ENCODE results near the gene ERP27.

Gene ERP27

DNA sequence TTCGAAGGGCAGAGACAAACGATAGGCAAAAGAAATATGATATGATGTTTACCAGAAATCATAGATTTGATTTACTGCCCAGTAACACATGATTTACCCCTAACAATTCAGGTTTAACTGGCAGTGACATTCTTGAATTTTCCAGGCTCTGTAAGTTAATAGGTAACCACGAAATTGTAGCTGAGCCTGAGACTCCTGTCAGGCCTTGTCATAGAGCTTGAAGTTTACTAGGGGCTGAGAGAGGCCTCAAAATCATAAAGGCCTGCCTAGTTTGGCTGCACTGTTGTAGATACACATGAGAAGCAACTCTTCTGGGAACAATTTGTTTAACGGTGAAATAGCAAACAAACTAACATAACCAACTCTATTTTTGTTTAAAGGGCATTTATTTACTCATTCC, 3.3 kb downstream of the ERP27 start:
- DNase-seq = no peak

DNA sequence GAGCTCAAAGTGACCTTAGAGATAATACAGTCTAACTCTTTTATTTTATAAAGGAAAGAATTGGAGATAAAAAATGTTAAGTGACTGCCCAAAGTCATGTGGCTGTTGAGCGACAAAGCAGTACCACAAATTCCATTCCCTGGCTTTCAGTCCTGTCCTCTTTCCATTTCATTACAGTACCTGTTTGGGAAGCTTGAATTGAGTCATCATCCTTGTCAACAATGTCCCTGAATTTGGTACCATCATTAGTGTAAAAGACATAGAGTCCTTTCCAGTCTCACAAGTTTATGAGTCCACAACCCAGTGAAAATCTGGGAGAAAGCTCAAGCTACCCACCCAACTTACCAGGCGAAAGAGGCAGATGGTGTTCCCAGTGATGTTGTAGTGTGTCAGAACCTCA, 3.8 kb downstream of the ERP27 start:
- no peak for DNase-seq

DNA sequence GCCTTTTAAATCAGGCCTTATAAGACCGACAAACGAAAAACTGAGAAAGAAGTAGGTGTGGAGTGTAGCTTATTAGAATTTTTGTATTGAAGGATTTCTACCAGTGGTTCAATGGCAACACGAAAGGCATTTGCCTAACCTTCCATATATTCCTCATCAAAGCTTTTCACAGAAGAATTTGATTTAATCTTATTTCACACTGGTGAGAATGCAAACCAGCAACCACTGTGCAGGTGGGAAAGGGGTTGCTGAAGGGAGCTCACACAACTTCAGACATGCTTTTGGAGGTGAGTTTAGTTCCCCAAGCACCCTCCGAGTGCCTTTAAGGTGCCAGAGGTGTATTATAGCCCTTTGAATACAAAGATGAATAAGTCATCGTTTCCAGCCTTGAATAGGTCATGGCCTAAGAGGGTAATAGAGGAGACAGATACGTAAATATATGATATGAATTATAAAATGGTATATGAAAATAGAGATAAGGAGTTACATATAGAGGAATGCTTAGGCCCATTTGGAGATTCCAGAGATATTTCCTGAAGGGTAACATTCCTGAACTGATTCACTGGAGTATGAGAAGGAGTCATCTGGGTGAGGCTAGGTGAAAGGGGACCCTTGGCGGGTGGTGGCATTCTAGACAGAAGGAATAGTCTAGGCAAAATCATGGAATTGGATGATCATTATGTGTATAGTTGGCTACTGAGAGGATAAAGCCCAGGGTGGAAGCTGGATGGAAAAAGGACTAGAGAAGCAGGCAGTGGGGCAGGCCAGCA, 6.4 kb downstream of the ERP27 start:
- no peak for DNase-seq

DNA sequence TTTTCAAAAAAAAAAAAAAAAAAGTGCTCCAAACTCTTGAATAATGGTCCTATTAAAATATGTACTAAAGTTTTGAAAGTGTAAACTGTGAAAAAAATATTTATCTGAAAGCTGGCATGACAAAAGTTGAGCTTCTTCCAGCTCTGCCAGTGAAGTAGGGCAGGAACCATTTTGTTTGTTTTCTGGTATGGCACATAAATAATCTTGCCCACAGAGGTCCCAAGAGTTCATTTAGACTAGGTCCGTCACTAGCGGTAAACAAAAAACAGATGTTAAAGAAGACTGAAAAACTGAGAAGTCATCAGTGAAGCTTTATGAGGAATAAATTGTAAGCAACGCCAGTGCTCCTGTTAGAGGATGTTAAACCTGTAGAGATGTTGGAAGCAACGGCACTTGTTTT, 7.0 kb downstream of the ERP27 start:
- no peak for DNase-seq

DNA sequence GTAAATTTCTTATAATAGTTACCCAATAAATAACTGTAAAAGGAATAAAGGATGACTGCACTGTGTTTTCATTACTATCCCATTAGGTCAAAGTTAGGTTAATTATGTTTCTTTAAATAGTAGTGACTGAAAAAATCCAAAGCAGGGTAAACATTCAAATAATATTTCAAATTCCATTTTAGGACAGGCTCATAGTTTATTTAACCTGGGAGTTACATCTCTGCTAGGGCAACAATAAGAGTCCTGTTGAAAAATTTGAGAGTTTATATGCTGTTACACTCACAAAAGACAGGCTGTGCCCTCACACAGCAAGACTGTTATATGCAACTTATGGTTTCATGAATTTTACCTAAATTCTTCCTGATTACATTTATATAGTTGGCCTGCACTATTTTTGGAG, 8.0 kb downstream of the ERP27 start:
- no peak for DNase-seq

DNA sequence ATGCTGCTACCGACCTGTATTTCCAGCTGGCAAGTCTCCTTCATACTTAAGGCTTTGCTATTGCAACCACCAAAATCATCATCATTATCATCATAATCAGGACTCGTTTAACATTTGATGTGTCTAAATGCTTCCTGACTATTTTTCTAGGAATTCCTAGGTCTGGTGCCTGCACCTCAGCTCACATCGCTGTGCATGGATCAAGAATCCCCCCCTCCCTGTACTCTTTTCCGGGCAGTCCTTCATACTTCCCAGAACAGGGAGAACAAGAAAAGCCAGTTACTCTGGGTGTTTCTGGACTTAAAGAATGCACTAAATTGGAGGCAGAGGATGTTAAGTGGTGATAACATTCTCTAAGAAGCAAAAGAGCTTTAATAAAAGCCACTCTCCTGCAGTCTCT, 9.4 kb downstream of the ERP27 start:
- DNase-seq = no peak

DNA sequence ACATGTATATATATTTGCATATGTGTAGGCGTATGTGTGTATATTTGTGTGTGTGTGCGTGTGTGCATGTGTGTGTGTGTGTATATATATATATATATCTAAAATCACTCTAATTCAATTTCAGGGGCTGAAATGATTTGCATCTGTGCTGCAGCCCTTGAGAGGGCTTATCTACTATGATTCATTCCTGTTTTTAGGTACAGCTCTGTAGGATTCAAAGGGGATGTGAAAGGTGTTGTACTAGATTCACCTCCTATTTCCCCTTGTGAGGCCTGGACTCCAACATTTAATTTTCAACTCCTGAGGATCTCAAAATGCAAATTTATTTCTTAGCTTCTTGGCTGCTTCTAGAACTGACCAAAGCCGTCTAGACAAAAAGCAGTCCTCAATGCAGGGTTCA, 11.1 kb downstream of the ERP27 start:
- no peak for DNase-seq

DNA sequence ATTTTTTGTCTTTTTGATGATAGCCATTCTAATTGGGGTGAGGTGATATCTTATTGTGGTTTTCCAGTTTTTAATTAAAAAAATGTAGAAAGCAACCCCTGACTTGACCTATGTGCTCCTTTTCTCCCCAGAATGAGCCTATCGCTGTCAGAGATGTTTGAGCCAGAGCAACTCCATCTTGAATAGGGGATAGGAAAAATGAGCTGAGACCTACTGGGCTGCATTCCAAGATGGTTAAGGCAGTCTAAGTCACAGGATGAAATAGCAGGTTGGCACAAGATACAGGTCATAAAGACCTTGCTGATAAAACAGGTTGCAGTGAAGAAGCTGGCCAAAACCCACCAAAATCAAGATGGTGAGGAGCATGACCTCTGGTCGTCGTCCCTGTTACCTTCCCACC, 13.8 kb downstream of the ERP27 start:
- DNase-seq = no peak

DNA sequence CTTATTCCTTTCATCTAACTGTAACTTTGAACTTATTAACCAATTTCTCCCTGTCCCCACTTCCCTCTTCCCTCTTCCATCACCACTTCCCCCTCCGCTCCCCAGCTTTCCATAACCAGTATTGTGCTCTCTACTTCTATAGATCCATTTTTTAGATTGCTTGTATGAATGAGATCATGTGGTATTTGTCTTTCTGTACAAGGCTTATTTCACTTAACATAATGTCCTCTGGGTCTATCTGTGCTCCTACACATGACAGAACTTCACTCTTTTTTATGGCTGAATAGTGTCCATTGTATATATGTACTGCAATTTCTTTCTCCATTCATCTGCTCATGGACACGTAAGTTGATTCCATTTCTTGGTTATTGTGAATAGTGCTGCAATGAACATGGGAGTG, 14.4 kb downstream of the ERP27 start:
- DNase-seq = no peak

DNA sequence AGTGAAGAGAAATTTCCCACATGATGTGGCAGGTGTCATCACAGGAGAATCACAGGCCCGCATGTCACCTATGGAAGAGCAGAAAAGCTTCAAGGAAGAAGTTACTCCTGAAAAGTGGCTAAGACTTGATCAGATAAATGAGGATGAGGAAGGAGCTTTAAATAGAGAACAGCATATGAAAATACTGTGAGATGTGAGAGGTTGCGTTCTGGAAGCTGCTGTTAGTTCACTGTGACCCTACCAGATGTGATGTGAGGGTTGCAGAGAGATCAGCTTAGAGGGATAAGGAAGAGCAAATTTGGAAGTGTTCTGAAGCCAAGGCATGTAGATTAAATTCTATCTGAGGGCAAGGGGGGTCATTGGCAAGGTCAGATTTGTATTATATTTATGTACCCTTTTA, 17.1 kb downstream of the ERP27 start:
- no peak for DNase-seq

DNA sequence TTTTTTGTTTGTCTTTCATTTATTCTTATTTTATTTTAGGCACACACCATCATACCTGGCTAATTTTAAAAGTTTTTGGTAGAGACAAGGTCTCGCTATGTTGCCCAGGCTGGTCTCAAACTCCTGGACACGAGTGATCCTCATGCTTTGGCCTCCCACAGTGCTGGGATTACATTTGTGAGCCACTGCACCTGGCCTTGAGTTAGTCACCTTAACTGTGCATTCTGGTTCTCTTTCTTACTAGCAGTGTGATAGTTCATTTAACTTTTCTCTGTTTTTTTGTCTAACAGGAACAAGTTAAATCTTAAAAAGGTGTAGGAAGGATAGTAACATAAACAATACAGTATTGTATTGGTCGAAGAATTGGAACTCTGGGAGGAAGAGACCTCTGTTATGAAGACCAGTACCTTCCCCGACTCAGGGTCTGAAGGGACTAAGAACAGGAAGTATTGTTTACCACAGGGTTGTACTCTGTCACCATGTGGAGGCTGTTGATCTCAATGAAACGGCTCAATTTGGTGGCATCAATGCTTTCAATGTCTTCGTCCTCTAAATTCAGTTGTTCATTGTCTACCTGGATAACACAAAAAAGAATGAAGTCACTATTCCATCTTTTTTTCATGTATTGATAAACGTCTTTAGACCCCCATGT, 17.7 kb downstream of the ERP27 start:
- no peak for DNase-seq

DNA sequence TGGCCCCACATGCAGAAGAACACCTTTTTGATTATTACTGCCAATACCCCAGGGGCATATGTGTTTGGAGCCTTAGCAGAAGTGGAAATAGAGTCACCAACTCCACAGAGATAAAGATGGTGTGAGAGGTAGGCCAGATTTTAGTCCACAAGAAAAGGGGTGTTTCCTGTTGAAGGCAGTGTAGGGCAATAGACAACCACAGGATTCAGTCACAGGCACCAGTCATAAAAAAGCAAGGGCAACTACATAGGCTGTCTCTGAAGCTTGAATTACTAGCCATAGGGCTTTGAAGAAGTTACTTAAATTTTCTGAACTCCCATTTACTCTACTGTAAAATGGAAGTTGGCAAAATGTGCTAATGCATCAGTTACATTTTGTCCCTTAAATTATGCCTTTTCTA, 18.9 kb downstream of the ERP27 start:
- DNase-seq = no peak

DNA sequence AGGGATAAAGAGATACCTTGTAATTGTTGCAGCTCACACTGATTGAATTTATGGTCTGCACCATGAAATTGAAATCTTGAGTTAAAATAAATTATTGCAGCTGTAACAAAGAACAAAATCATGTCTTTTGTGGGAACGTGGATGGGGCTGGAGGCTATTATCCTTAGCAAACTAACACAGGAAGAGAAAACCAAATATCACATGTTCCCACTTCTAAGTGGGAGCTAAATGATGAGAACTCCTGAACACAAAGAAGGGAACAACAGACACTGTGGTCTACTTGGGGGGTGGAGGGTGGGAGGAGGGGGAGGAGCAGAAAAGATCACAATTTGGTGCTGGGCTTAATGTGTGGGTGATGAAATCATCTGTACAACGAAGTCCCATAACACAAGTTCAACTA, 22.6 kb downstream of the ERP27 start:
- no peak for DNase-seq

DNA sequence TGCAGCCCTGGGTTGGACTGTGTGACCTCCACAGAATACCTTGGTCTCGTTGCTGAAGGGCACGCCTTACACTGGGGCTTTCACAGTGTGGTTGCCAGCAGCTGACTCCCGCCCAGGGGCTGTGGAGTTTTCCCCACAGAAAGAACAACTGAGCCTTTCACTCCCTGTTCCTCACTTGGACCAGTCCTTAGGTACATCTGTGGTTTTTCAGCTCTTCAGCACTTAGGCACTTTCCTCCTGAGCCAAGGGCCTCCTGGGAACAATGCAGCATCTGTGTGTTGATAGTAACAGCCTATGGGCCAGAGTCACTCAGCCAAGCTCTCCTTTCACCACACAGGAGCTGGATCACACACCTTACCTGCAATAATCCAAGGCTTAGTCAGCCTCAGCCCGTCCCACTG, 25.0 kb downstream of the ERP27 start:
- DNase-seq = no peak

DNA sequence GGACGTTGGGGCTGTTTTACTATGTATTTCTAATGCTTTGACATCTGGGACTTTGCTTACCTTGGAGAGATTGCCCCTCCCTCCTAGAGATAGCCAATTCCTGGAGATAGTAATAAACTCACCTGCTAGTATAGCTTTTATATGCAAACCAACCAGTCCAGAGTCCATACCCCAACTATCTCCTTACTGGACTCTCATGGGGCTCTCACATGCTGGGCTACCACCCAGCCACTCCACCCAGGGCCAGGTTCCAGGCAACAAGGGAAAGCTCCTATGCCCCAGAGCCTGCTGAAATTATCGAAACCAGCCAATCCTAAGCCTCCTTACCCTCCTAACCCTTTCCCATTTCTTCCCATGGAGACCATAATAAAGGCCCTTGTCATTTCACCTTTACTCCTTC, 27.2 kb downstream of the ERP27 start:
- no peak for DNase-seq

DNA sequence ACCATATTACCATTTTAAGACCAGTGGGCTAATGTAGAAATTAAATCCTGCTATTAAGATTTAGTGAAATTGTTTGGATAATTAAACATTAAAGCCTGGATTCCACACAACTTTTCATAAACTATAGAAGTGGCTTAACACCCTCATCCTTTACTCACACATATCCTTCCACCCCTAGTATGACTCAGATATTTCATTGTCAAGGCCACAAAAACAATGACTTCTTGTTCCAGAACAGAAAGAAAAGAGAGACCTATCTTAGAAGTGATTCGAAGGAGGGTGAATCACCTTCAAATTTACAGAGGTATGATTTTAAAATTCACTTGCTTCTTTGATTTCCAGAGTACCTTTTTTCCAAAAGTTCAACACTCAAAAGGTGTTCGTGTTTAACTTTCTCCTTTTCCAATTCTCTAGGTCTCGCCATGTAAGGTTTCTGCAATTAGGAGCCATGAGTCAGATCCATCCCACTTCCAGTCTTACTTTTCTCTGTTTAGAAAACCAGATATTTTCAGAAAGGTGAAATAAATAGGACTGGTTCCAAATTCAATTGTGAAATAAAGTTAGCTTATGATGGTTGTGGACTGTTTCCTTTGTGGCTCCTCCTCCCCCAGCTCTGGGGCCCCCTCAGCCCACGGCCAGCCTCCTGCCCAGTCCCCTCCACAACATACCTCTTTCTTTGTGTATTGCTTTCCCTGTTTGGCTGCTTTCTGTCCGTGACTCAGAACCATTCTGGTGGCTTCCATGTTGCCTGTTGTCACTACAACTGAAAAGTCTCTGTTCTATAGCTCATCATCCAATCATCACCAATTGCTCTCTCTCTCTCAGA, 28.0 kb downstream of the ERP27 start:
- DNase-seq = no peak

DNA sequence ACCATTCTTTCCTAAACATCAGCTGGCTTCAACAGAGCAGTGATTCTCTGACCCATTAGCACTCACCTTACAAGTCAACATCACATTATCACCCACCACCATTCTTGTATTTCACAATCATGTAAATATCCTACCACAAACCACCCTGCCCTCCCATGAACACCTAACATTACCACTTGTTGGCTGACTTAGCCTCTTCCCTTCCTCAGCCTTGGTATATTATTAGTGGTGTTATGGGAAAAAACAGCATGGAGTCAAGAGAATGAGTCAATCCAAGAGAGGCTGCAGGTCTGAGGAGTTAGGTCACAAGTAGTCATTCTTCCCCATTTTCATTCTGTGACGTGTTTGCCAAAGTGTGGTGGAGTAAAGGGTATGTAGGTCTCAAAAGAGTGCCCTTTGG, 30.4 kb downstream of the ERP27 start:
- DNase-seq = no peak

DNA sequence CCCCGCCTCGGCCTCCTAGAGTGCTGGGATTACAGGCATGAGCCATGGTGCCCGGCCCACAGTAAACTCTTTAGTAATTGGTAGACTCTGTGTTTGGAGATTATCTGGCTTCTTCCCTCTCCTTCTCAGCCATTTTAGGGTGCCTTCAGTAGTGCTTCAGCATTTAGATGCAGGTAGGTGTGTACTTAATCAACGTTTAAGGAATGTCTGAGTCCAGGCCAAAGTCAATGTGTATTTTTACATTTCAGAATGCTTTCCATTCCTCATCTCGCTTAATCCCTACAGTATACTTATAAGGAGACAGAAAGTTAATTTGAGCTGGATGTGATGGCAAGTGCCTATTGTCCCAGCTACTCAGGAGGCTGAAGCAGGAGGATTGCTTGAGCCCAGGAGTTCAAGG, 32.2 kb downstream of the ERP27 start:
- no peak for DNase-seq

DNA sequence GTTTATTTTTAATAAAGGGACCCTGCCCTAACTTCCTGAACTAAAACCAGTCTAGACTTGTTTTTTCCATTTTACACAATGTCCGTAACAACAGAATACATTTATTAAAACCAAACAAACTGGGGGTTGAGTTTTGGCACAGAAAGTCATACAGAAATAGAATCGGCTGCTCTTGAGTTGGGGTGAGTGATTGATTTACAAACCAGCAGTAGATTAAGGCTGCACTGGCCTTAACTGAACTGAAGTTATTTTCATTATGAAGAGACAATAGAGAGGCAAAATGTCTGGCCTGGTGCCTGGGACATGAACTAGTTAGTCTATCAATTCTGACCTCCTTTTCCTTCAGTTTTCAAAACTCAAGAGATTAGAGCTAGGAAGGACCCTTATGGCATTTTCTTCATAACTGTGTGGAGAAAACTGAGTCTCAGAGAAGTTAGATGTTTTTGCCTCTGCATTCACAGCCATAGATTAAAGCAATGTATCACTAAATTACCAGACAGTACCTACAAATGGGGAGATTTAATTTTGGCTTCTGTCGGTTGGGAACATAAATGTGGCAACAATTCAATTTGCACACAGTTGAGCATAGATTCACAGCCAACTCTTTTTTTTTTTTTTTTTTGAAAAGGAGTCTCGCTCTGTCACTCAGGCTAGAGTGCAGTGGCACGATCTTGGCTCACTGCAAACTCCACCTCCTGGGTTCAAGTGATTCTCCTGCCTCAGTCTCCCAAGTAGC, 32.9 kb downstream of the ERP27 start:
- DNase-seq = no peak

DNA sequence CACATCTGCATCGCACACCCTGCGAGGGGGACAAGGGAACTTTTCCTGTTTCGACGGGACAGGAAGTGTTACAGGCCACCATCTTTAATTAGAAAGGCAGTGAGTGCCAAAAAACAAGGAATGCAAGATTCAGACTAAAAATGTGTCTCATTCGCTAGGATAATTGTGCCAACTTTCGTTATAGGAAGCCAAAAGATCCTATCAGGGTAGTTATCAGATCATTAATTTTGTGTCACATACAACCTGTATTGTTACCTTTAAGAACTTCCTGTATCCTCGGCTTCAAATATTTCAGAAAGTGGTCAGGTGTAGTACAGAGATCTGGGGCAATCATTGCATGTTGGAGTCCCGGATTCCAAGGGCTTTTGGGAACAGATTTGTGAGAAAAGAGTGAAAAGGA, 33.5 kb downstream of the ERP27 start:
- no peak for DNase-seq

DNA sequence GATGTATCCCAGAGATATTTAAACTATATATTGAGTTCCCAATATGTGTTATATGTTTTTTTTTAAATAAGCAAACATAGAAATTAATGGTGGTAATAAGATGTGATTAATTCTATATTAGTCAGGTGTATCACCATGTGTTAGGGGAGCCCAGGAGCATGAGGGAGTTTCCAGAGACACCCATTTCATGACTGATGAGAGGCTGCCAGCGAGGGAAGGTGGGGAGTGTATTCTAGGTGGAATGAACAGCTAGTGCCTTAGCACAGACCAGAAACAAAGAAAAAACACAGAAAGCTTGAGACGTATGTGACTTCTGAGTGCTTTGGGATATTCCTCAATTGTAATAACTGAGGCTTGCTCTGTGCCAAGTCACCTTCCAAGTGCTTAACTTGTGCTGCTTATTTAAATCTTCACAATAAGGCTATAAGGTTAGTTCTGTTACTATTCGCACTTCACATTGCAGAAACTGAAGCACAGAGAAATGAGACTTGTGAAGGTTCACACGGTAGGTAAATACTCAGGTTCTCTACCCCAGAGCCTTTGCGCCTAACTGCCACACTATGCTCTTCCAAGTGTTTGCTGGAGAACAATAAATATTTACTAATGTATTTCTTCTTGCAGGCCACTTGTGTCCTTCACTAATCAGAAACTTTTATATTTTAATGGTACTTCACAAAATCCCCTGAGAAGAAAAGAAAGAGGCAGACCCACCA, 34.8 kb downstream of the ERP27 start:
- no peak for DNase-seq

DNA sequence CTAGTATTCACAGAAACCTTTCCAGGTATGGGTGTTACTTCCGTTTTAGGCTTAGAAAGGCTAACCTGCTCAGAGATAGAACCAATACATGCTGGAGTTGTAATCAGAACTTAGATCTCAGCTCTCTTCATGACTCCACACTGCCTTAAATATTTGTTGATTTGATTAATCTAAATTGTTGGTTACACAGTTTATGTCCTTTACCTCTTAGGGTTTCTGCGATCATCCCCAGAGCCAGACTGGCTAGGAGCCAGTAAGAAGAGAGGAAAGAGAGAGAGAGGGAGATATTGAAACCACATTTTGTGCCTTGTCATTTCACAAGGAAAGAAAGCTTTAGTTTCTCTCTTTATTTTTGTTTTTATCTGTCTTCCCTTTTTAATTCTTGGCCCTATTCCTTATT, 35.9 kb downstream of the ERP27 start:
- DNase-seq = no peak

DNA sequence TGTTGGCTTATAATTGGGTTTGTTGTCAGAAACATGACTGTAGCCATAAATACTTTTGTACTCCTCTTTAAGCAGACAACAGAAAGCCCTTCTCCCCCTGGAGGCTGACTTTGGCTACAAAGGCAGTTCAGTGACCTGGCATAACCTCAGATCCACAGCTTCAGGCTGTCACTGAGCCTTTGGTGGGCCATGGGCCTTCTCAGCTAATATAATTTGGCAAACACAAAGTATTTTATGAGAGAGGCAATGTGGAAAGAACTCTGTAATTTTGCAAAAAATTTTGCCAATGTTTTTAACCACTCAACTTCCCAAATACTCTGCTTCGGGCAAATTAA, 37.1 kb downstream of the ERP27 start:
- no peak for DNase-seq

All from activated gamma-delta T cell treated with Interleukin-2 at 50 U/mL for 16 hours (primary cell).